ENCODE data around the gene CCDC3.

DNA sequence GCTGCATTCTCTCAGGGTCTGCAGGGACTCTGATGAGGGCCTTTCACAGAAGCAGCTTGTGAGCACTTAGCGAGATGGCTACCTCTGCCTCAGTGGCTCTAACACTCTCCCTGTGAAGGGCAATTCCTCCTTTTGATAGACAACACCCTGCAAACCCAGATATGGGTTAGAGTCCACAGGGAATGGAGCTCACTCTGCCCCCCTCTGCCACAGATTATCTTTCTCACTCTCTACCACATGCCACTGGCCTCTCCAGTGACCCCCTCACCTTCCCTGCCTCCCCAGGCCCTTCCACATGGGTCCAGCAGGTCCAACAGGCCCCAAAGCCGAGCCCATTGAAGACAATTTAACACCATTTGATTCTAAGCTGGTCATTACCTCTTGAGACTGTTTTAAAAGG is 72.1 kb downstream of the CCDC3 start:
- TF ChIP-seq, protein P1, sequence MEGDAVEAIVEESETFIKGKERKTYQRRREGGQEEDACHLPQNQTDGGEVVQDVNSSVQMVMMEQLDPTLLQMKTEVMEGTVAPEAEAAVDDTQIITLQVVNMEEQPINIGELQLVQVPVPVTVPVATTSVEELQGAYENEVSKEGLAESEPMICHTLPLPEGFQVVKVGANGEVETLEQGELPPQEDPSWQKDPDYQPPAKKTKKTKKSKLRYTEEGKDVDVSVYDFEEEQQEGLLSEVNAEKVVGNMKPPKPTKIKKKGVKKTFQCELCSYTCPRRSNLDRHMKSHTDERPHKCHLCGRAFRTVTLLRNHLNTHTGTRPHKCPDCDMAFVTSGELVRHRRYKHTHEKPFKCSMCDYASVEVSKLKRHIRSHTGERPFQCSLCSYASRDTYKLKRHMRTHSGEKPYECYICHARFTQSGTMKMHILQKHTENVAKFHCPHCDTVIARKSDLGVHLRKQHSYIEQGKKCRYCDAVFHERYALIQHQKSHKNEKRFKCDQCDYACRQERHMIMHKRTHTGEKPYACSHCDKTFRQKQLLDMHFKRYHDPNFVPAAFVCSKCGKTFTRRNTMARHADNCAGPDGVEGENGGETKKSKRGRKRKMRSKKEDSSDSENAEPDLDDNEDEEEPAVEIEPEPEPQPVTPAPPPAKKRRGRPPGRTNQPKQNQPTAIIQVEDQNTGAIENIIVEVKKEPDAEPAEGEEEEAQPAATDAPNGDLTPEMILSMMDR (IDR thresholded peaks at IDR 0.05; ENCODE audit: control extremely low read depth in 1 of 3, insufficient read depth in 1 of 3, low read depth in 1 of 3, low read length in 3 of 3): no peak
- no peak for TF ChIP-seq POLR2AphosphoS5 (IDR thresholded peaks at IDR 0.05; ENCODE audit: low read depth, low read length)

Data from H1 (cell line).